NCI-H1417 (cell line): ENCODE measurements around the gene CTSF.
"Not testable (repeated sequence)": the region's sequence is repeated elsewhere in the genome, so short reads cannot be mapped to it uniquely, and the experiment has no call there.

Source experiments
- DNase-seq, 3 experiments: peaks; one replicate each; lab custom pipeline; 2025; lab: John Stamatoyannopoulos, UW

Gene CTSF

DNA sequence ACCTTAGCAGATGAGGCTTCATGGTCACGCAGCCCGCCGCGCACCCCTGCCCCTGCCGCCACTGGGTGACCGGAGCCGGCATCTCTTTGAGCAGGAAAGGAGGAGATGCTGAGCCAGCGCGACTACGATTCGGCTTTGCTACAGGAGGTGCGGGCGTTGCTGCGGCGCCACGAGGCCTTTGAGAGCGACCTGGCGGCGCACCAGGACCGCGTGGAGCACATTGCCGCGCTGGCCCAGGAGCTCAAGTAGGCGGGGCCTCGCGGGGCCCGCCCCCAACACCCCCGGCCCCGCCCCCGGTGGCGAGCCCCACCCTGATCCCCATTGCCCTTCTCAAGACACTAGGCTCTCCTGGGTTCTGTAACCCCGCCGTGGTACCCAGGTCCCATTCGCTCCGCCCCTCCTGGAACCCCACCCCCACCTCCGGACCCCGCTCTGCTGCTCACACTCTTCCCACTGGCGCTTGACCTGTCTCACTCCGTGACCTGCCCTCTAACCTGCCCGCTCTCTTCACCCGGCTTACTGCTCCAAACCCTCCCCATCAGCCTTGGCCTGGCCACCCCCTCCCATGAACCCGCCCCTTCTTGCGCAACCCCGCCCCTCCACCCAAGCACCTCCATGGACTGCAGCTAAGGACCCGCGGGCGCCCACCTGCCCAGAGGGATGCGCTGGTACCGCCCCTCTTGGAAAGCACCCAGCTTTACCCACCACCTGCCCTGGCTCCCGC lies 9.1 kb downstream of the CTSF start:
- peak in 2 of 3 experiments; percentile 66 to 69 for DNase-seq

DNA sequence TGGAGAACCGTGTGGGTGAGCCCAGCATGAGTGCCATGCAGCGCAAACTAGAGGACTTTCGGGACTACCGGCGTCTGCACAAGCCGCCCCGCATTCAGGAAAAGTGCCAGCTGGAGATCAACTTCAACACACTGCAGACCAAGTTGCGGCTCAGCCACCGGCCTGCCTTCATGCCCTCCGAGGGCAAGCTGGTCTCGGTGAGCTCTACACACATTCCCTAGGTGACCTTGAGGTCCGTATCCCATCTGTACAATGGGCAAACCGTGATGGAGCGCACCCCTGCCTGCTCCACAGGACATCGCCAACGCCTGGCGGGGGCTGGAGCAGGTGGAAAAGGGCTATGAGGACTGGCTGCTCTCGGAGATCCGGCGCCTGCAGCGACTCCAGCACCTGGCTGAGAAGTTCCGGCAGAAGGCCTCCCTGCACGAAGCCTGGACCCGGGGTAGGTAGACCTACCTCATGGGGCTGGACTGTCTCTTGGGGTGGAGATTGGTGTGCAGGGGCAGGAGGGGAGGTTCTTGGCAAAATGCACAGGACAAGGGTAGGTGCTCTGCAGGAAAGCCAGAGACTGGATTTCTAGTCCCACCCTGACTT lies 10.6 kb downstream of the CTSF start:
- DNase-seq, result no peak

DNA sequence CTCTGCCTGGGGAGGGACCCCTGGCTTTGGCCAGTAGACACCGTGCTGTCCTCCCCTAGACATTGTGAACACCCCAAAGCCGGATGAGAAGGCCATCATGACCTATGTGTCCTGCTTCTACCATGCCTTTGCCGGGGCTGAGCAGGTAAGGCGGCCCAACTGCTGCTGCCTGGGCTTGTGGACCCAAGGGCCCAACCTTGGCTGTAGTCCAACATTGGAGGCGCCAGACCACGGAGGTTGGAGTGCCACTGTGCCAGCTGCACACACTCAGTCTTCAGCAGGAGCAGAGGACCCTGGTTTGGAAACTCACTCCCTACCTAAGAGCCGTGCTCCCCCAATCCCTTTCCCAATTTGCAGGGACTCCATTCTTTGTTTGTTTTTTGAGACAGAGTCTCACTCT lies 12.3 kb downstream of the CTSF start:
- peak in 2 of 3 experiments; percentile 15 to 62 for DNase-seq

DNA sequence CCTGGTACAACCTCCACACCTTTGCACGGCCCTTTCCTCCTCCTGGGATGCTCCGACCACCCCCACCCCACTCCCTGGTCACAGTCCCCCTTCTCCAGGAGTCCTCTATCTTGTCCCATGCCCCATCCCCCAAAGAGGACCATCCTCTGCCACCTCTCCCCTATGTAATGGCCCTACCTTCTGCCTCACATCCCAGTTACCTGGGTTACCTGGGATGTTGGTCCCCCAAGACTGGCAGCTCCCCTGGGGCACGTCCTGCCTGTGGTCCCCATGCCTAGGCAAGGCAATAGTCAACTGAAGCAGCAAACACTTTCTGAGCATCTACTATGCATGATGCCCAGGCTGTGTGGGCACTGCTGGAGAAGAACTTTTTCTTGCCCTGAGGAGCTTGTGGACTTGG lies 13.0 kb downstream of the CTSF start:
- no peak for DNase-seq

DNA sequence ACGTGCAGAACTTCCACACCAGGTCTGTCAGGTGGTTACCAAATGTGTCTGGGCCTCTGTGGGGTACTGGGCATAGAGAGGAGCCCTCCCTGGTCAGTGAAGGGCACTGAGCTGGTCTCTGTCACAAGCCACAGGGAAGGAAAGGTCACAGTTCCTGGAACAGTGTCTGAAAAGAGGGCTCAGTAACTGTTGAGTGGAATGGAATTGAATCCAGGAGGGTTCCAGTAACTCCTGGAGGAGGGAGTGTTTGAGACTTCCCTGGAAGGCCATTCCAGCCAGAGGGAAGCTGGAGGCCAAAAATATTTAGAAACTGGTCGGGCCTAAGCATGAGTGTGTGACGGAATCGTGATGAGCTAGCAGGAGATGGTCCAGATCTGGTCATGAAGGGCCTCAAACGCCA lies 13.8 kb downstream of the CTSF start:
- DNase-seq, result no peak

DNA sequence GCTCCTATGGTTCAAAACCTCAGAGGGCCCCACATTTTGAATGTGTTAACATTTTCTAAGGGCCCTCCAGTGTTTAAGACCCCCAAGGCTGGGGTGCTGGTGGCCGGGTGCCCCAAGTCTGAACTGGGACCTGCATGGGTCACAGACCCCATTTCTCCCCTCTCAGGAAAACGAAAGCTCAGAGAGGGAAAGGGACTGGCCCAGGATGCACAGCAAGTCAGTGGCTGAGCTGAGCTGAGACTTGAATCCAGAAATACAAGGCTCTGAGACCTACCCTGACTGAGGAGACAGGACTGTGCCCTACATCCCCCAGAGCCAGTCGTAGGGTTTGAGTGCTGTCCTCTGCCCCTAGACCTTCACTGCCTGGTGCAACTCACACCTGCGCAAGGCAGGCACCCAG lies 17.5 kb downstream of the CTSF start:
- DNase-seq, result no peak

DNA sequence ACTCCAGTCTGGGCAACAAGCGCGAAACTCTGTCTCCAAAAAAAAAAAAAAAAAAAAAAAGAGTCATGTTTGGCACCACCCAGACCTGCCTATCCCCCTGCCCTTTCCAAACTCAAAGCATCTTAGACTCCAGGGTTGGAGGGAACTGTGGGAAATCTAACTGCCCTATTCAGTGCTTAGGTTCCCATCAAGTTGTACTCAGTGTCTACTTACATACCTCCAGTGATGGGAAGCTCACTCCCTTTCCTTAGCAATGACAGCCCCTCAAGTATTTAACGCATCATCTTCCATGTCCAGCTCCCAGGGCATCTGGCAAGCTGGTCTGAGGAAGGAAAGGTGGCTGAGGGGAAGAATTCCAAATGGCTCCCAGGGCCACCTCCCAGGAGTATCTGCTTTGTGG lies 18.7 kb downstream of the CTSF start:
- no peak for DNase-seq

DNA sequence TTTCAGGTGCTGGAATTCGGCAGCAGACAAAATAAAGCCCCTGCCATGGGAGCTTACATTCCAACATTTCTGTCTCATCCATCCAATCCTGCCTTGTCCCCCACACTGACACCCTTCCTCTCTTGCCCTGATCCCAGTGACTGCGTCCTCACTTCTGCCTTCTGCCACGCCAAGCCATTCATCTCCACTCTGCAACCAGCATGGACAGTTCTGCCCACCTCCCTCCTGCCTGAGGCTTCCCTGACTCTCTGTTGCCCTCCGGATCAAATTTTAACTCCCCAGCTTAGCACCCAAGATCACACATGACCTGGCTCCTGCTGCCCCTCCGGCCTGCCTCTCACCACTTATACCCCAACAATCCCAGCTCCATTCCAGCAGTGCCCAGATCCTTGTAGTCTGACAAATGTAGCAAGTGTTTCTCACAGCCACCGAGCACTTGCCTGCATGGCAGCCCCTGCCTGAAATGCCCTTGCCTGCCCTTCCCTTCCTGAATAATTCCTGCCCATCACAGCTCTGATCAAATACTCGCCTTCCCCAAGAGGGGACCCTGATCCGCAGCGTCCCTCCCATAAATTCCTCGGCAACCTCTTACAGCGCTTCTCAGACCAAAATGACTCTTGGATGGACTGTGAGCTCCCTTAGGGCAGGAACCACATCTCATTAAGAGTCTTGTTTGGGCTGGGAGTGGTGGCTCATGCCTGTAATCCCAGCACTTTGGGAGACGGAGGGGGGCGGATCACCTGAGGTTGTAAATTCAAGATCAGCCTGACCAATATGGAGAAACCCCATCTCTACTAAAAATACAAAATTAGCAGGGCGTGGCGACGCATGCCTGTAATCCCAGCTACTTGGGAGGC lies 19.4 kb downstream of the CTSF start:
- no peak for DNase-seq

DNA sequence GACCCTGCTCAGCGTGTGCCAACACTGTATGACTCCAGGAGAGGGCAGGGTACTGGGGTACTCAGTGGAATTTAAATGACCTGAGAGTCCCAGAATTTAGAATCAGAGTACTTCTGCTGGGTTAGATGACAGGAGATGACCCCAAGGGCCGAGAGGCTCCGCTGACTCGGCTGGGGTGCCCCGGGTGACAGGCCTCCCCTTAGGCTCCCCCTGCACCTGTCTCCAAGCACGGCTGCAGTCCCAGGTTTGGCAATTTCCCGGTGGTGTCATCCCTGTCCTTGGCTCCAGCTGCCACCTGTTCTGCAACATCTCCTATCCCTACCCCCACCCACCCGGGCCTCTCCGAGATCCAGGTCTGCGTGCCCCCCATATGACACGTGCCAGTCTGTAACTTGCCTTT lies 20.4 kb downstream of the CTSF start:
- no peak for DNase-seq

DNA sequence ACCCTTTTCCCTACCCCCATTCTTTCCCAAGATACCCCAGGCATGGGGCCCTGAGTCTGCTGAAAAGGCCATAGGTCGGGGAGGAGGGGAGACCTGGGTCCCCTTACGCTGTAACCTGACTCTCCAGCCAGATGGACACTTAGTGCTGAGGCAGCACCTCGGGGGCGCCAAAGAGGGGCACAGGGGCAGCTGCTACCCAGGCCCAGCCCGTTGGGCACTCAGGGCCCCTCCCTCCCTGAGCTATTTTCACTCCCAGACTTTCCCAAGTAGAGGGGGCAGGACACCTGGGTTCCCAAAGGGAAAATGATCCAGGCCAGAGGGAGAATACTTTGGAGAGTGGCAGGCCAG lies 20.8 kb downstream of the CTSF start:
- no peak for DNase-seq

DNA sequence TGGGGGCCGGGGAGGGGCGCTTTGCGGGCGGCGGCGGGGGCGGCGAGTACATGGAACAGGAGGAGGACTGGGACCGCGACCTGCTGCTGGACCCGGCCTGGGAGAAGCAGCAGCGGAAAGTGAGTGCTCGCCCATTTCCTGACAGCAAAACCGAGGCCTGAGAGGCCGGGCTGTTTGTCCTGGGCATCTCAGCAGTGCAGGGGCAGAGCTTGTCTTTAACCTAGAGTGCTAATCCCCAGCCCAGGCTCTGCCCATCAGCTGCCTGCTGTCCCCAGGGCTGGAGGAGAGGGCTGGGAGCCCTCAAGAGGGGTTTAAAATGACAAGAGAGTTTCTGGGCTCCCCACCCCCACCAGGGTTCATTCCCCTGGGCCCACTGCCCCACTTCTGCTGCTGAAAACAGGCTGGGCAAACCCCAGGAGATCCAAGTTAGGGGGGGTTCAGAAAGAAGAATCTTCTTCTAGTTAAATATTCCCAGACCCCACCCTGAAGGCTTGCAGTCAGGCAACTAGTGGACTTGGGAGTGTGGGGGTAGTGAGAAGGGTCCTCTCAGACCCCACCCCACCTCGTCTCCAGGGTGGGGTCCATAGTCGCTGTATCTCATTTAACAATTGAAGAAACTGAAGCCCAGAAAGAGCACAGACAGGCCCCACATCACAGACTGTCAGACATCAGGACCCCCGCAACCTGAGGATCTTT lies 21.3 kb downstream of the CTSF start:
- DNase-seq, result no peak

DNA sequence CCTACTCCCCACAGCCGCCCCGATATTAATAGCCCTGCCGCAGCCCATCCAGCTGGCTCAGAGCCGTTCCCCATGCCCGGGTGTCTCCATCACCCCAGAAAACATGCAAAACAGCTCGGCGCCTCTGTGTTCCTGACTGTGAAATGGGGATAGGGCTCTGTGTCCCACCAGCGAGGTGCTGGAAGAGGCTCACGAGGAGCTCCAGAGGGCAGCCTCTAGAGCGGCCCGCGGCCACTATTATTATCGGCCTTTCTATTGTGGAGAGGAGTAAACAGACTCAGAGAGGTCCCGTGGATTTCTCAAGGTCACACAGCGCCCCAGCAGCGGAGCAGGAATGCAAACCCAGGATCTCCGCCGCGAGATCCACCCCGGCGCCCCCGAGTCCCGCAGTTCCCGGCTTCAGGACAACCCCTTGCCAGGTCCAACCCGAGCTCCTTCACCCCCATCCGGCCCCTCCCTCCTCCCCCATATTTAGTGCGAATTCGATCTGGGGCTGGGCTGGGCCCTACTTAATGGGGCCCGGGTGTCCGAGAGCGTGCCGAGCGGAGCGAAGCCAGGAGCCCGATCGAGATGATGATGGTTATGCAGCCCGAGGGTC lies 21.9 kb downstream of the CTSF start, which contains the start of gene ACTN3:
TSS of gene ACTN3 (plus strand) at position 536 of the 598 bp plus-strand sequence. CDS start at position 571, 35 bp downstream.
- no peak for DNase-seq

DNA sequence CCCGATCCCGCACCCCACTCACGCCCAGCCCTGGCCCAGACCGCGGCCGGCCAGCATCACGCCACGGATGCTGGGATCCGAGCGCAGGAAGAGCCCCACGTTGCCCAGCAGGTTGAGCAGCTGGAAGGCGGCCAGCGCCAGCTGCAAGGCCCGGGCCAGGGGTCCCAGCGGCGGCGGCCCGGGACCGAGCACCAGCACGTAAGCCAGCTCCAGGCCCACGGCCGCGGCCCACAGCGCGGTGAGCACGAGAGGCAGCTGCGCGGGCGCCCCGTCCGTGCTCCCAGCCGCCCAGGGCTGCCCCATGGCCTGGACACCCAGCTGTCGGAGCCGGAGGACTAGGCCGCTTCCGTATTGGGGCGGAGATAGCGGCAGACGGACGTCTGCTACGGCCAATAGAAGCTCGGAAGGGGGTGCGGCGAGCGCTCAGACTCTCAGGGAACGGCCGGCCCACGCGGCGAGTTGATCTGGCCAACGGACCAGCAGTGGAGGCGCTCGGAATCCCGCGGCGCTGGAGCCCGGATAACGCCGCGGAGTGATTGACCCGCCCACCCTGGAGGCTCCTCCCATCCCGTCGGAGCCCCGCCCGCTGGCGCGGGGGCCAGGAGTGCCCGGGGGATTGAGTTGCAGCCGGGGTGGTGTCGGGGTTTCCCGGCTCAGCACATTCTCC lies 22.6 kb downstream of the CTSF start, which contains the start of gene ZDHHC24:
TSS of gene ZDHHC24 (minus strand) at position 348 of the 667 bp plus-strand sequence. CDS start at position 303, 45 bp downstream.
- DNase-seq, result peak; percentile 96 to 98 (median 97)

DNA sequence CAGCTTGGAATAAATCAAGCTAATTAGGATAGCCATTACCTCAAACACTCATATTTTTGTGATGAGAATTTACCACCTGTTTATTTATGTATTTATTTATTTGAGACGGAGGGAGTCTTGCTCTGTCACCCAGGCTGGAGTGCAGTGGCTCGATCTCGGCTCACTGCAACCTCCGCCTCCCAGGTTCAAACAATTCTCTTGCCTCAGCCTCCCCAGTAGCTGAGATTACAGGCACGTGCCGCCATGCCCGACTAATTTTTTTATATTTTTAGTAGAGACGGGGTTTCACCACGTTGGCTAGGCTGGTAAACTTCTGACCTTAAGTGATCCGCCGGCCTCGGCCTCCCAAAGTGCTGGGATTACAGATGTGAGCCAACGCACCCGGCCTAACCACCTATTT lies 23.5 kb downstream of the CTSF start:
- DNase-seq, result not testable (repeated sequence)

DNA sequence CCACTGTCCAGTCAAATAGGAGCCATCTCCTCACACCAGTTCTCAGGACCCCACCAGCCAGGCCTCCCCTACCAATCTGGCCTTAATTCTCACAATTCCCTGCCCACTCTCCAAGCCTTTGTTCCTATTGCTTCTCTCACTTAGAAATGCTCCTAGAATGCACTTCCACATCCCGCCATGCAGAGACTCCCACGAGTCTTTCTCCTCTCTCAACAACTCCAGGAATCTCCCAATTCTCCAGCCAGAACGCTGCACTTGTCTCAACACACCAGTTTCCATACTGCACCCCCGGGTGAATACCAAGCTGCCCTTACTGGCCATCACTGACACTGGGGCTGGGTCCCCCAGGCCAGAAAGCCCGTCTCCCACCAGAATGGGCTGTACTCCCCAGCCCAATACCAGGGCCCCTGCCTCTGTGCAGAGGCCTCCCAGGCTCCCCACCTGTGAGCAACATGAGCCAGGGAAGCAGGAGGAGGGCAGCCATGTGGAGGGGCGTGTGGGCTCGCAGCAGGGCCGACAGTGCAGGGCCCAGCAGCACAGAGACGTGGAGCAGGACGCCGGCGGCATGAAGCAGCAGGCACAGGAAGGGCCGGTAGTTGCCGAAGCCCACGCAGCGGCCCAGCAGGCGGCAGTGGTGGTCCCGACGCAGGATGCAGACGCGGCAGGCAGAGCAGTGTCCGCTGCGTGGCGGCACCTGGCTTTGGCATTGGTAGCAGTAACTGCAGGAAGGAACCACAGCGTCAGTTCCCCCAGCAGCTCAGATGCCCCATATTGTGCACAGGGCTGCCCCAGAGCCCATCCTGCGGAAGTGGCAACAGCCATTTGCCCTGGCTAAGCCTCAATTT lies 24.9 kb downstream of the CTSF start:
- DNase-seq, result no peak

DNA sequence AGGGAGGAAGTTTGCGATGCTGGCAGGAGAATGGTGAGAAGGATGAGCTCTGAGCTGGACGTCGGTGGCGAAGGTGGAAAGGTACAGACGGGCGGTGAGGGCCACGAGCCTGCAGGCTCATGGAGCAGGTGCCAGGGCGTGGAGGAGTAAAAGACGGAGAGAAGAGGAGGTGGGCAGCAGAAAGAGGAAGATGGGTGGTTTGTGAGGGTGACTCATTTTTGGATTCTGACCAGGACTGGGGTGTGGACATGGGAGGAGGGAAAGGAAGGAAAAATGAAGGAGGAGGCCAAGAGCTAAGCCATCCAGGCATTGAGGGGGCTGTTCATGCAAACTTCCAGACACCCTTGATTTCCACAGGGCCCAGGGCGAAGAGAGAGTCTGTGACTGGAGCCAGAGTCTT lies 26.0 kb downstream of the CTSF start:
- DNase-seq, result no peak

DNA sequence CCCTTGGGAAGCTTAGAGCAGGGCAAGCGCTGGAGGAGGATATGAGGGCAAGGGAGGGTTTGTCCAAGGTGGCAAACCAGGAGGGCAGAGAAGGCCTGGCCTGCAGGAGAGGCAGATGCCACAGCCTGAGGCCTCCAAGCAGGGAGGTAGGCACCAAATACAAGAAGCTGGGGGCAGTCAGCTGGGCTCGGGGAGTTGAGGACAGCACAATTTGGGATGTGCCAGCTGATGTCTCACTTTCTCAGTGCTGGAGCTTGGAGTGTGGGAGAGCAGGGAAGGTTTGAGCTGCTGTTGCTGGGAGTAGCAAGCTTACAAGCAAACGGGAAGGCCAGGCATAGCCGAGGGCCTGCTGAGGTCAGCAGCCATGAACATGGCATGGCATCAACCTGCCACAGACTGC lies 26.5 kb downstream of the CTSF start:
- DNase-seq, result no peak

DNA sequence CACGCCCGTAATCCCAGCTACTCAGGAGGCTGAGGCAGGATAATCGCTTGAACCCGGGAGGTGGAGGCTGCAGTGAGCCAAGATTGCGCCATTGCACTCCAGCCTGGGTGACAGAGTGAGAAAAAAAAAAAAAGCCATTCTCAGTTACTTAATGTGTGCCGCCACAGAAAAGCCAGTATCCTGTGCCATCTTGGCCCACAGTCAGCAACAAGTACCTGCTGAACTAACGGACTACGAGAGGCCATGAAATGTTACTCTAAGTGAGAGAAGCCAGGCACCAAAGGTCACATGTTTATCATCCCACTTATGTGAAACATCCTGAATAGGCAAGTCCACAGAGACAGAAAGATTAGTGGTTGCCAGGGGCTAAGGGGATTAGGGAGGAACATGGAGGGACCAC lies 27.8 kb downstream of the CTSF start:
- not testable (repeated sequence) for DNase-seq

DNA sequence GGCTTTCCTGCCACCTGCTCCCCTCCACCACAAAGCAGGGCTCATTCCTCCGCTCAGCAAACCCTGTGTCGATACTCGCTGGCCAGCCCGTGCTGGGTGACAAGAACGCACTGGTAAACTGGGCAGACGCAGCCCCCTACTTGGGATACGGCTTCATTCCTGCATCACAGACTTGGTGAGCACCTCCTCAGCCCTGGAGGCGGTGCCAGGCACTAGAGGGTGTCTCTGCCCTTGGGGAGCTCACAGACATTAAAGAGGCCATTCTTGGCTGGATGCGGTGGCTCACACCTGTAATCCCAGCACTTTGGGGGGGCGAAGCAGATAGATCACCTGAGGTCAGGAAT lies 28.6 kb downstream of the CTSF start:
- no peak for DNase-seq

DNA sequence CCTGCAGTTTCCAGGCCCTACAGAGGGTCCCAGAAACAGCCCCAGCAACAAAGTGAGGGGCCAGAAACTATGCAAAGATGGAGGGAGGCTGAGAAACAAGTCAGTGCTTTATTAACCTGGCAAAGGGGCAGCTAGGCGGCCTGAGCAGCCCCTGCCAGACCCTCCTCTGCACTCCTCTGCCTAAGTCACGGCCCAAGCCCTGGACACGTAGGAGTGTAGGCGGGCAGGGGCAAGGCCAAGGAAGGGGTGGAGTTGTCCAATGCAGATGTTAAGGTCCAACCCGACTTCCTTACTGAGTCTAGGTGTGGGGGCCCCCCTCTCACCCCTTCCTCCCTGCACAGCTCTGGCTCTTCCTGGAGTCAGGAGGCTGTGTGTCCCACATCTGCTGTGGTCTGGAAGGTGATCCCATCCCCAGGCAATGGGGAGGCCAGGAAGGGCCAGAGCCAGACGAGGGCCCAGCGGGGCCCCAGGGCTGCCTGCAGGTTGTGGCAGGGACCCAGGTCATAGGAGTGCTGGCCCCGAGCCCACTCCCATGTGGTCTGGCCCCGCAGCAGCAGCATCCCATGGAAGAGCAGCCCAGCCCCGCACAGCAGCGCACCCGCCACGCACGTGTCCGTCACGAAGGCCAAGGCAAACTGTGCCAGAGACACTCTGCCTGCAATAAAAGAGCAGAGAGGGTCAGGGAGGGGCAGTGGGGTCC lies 29.1 kb downstream of the CTSF start:
- no peak for DNase-seq
